Mesendoderm (in vitro differentiated cells): Measurements from ENCODE around the gene SULT1C4.

Experiments used
- DNase-seq: peaks from one replicate; pipeline ENCODE4 v3.0.0; 2013
- H2AK5ac ChIP-seq: 2 replicates; pipeline ENCODE4 v1.6.1; 2013; ENCODE audit warnings: low read length, inconsistent platforms
- H2BK120ac ChIP-seq: 2 replicates; pipeline ENCODE4 v1.6.1; 2013; ENCODE audit warnings: low read depth, mild to moderate bottlenecking, low read length, moderate library complexity, mixed read lengths
- H2BK15ac ChIP-seq: replicated peaks from 2 replicates; pipeline ENCODE4 v1.6.1; 2013; ENCODE audit warnings: low read depth, mild to moderate bottlenecking, moderate library complexity
- H2BK5ac ChIP-seq: 2 replicates; pipeline ENCODE4 v1.6.1; 2013; ENCODE audit warnings: low read length, inconsistent platforms
- H3K18ac ChIP-seq: 2 replicates; pipeline ENCODE4 v1.6.1; 2013; ENCODE audit warnings: mild to moderate bottlenecking, low read length, mixed read lengths
- H3K23ac ChIP-seq: one replicate; pipeline ENCODE4 v1.6.1; 2013; ENCODE audit warnings: low read length
- H3K27ac ChIP-seq: 2 replicates; pipeline ENCODE4 v1.5.1; 2013; ENCODE audit warnings: low read depth, mild to moderate bottlenecking, inconsistent platforms, low read length, moderate library complexity
- H3K27me3 ChIP-seq: 2 replicates; pipeline ENCODE4 v1.6.1; 2013; ENCODE audit warnings: low read length, control low read depth, mild to moderate bottlenecking, inconsistent platforms; ENCODE audit not compliant: insufficient read depth, poor library complexity
- H3K36me3 ChIP-seq: 2 replicates; pipeline ENCODE4 v1.6.1; 2013; ENCODE audit warnings: low read length, inconsistent platforms; ENCODE audit not compliant: control insufficient read depth, insufficient read depth
- H3K4ac ChIP-seq: one replicate; pipeline ENCODE4 v1.6.1; 2013; ENCODE audit warnings: low read depth, mild to moderate bottlenecking, low read length, moderate library complexity
- H3K4me1 ChIP-seq: 2 replicates; pipeline ENCODE4 v1.6.1; 2013; ENCODE audit warnings: low read depth, low read length, inconsistent platforms; ENCODE audit not compliant: control insufficient read depth
- H3K4me2 ChIP-seq: 2 replicates; pipeline ENCODE4 v1.6.1; 2013; ENCODE audit warnings: low read length
- H3K4me3 ChIP-seq: 2 replicates; pipeline ENCODE4 v1.5.1; 2013; ENCODE audit warnings: mild to moderate bottlenecking, low read length
- H3K56ac ChIP-seq: one replicate; pipeline ENCODE4 v1.6.1; 2013; ENCODE audit warnings: low read length
- H3K79me1 ChIP-seq: 2 replicates; pipeline ENCODE4 v1.6.1; 2013; ENCODE audit warnings: low read length, inconsistent platforms
- H3K79me2 ChIP-seq: 2 replicates; pipeline ENCODE4 v1.6.1; 2013; ENCODE audit warnings: mild to moderate bottlenecking, low read length; ENCODE audit not compliant: control insufficient read depth, insufficient read depth
- H3K9ac ChIP-seq: 2 replicates; pipeline ENCODE4 v1.6.1; 2013; ENCODE audit warnings: low read length, inconsistent platforms
- H4K5ac ChIP-seq: one replicate; pipeline ENCODE4 v1.6.1; 2013; ENCODE audit warnings: low read length
- H4K8ac ChIP-seq: one replicate; pipeline ENCODE4 v1.6.1; 2013; ENCODE audit warnings: low read depth, mild to moderate bottlenecking, control low read depth, low read length, moderate library complexity
- WGBS: extraction: QIAGEN DNeasy Blood & Tissue Kit; methylation state at CpG from one replicate; pipeline ENCODE4 v1.1.7; 2013; ENCODE audit warnings: low lambda C conversion rate, missing lambda C conversion rate; ENCODE audit not compliant: insufficient coverage; ENCODE audit errors: extremely low coverage; 5-methylcytosine and 5-hydroxymethylcytosine counted together

The SULT1C4 gene

GRCh38 chr2:108347786-108348185 is 30.0 kb upstream of the SULT1C4 start:
- Histone ChIP-seq H3K79me1 (no peaks in the 10 kb centered on the region), H3K4ac (no peak overlapping the region), H2AK5ac (no peak overlapping the region), H4K5ac (no peak overlapping the region), H3K23ac (no peak overlapping the region), H3K36me3 (no peaks in the 10 kb centered on the region), H4K8ac (no peak overlapping the region), H3K27ac (no peak overlapping the region), H3K56ac (no peak overlapping the region), H2BK15ac (no peak overlapping the region), H2BK120ac (no peak overlapping the region), H3K27me3 (no peaks in the 10 kb centered on the region), H3K4me1 (no peaks in the 10 kb centered on the region), H3K4me2 (no peak overlapping the region), H3K79me2 (no peaks in the 10 kb centered on the region), H3K18ac (peak overlapping the region; percentile 32), H3K4me3 (no peak overlapping the region), H3K9ac (no peak overlapping the region), H2BK5ac (no peak overlapping the region)
- whole genome bisulfite sequencing, result no CpG with 5 or more reads among the region's 3 CpGs
- DNase-seq, result no peak

- Histone ChIP-seq H3K27ac (no peak overlapping the region), H3K23ac (no peak overlapping the region), H2BK120ac (no peak overlapping the region), H3K4me1 (no peaks in the 10 kb centered on the region), H2BK5ac (no peak overlapping the region), H3K4ac (no peak overlapping the region), H2AK5ac (no peak overlapping the region), H3K27me3 (no peaks in the 10 kb centered on the region), H3K18ac (no peak overlapping the region), H4K5ac (no peak overlapping the region), H4K8ac (no peak overlapping the region), H3K36me3 (no peaks in the 10 kb centered on the region), H2BK15ac (no peak overlapping the region), H3K79me1 (no peaks in the 10 kb centered on the region), H3K79me2 (no peaks in the 10 kb centered on the region), H3K4me3 (no peak overlapping the region), H3K9ac (no peak overlapping the region), H3K56ac (no peak overlapping the region), H3K4me2 (no peak overlapping the region)
- no CpG with 5 or more reads among the region's 5 CpGs for WGBS
- no peak for DNase-seq
Measured at GRCh38 chr2:108348816-108349570, 28.8 kb upstream of the SULT1C4 start.

GRCh38 chr2:108349571-108349928 is 28.2 kb upstream of the SULT1C4 start:
- Histone ChIP-seq H3K56ac (no peak overlapping the region), H3K36me3 (no peaks in the 10 kb centered on the region), H3K4ac (no peak overlapping the region), H3K9ac (no peak overlapping the region), H3K23ac (no peak overlapping the region), H3K79me2 (no peaks in the 10 kb centered on the region), H2BK120ac (no peak overlapping the region), H3K4me1 (no peaks in the 10 kb centered on the region), H2AK5ac (no peak overlapping the region), H4K5ac (no peak overlapping the region), H2BK5ac (no peak overlapping the region), H3K27ac (no peak overlapping the region), H3K27me3 (no peaks in the 10 kb centered on the region), H2BK15ac (no peak overlapping the region), H3K79me1 (no peaks in the 10 kb centered on the region), H3K4me2 (no peak overlapping the region), H3K4me3 (no peak overlapping the region), H3K18ac (no peak overlapping the region), H4K8ac (no peak overlapping the region)
- no peak for DNase-seq
- WGBS, result no CpG with 5 or more reads among the region's 2 CpGs

- H2BK15ac ChIP-seq, result no peak overlapping the region
- no peak overlapping the region for H3K56ac ChIP-seq
- no peak overlapping the region for H2AK5ac ChIP-seq
- no peak overlapping the region for H3K4ac ChIP-seq
- no peaks in the 10 kb centered on the region for H3K36me3 ChIP-seq
- H3K23ac ChIP-seq, result no peak overlapping the region
- H4K8ac ChIP-seq, result no peak overlapping the region
- H3K4me2 ChIP-seq, result no peak overlapping the region
- H4K5ac ChIP-seq, result no peak overlapping the region
- H3K4me1 ChIP-seq, result no peaks in the 10 kb centered on the region
- no peaks in the 10 kb centered on the region for H3K79me2 ChIP-seq
- no peak overlapping the region for H2BK120ac ChIP-seq
- H3K79me1 ChIP-seq, result no peaks in the 10 kb centered on the region
- H3K27ac ChIP-seq, result no peak overlapping the region
- DNase-seq, result no peak
- H3K4me3 ChIP-seq, result no peak overlapping the region
- no peak overlapping the region for H3K18ac ChIP-seq
- H3K27me3 ChIP-seq, result no peaks in the 10 kb centered on the region
- no peak overlapping the region for H3K9ac ChIP-seq
- H2BK5ac ChIP-seq, result no peak overlapping the region
Measured at GRCh38 chr2:108351889-108352288, 25.9 kb upstream of the SULT1C4 start.

- Histone ChIP-seq H2BK120ac (no peak overlapping the region), H2AK5ac (no peak overlapping the region), H3K4ac (peak overlapping the region; percentile 31), H2BK5ac (no peak overlapping the region), H3K4me3 (no peak overlapping the region), H4K5ac (no peak overlapping the region), H3K9ac (no peak overlapping the region), H3K4me2 (no peak overlapping the region), H3K56ac (no peak overlapping the region), H3K4me1 (no peaks in the 10 kb centered on the region), H4K8ac (no peak overlapping the region), H3K27ac (no peak overlapping the region), H3K18ac (no peak overlapping the region), H3K79me1 (no peaks in the 10 kb centered on the region), H2BK15ac (no peak overlapping the region), H3K79me2 (no peaks in the 10 kb centered on the region), H3K36me3 (no peaks in the 10 kb centered on the region), H3K23ac (no peak overlapping the region), H3K27me3 (no peaks in the 10 kb centered on the region)
- no CpG with 5 or more reads among the region's 5 CpGs for WGBS
- DNase-seq, result no peak
Measured at GRCh38 chr2:108354136-108354535, 23.6 kb upstream of the SULT1C4 start.
